GM12801 (cell line): ENCODE data around the gene DPYD.

ENCODE experiments used
- CTCF ChIP-seq: IDR thresholded peaks from one replicate; pipeline ENCODE4 v1.5.1; 2011; ENCODE audit warnings: control low read depth; ENCODE audit not compliant: insufficient read length; ENCODE audit errors: extremely low read depth

DPYD gene

GRCh38 chr1:97640677-97641076 is 280.2 kb downstream of the DPYD start:
- no peak for TF ChIP-seq CTCF

DNA sequence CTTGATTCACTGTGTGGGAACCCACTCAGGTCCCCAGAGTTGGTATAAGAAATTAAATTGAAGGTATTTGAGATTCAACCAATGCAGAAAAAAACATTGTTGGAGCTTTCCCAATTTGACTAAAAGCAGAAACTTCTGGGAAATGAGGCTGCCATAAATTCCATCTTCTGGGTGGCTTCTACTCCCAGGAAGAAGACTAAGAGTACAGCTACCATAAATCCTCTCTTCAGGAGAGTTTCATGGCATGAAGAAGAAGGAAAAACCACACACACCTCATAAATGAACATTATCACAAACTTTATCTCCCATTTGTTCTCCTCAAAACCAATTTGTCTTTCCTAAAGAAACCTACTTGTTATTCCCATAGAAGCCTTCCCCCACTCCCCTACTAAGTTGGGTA is 283.9 kb downstream of the DPYD start:
- no peak for TF ChIP-seq CTCF

DNA sequence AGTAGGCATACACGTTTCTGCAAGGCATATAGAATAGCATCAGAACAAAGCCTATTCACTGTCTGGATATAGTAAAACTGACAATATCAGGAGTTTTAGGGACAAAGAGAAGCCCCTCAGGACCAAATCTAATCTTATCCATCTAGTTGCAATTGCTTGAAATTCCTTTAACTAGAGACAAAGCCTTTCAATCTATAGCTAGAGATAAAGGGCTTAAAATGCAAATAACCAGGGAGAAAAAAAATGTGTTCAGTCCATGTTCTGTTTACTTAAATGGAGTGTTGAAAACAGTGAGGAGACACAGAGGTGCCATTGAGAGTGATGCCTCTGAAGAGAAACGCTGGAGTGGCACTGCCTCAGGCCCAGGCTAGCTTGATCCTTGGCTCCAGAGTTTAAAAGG is 286.1 kb downstream of the DPYD start:
- TF ChIP-seq CTCF, result no peak

- TF ChIP-seq CTCF, result no peak
These were observed 288.1 kb downstream of the DPYD start for GRCh38 chr1:97632776-97633175.

- TF ChIP-seq CTCF, result no peak
These were observed 288.8 kb downstream of the DPYD start for GRCh38 chr1:97632075-97632474.

DNA sequence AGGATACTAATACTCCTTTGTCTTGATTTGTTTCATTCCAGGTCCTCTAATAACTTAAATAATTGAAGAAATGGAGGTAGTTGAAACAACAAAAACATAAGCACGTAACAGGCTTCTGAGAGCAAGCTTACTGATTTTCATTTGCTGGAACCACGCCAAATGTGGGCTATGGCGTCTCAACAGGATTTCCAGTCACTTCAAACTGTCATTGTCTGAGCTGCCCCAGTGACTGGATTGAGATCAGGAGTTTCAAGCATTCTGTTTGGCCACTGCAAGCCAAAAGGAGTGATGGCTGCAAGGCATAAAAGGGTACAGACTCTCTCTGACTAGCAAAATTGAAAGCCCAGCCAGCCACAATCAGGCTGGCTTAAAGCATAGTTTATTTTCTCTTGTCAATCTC is 289.9 kb downstream of the DPYD start:
- TF ChIP-seq CTCF, result no peak

DNA sequence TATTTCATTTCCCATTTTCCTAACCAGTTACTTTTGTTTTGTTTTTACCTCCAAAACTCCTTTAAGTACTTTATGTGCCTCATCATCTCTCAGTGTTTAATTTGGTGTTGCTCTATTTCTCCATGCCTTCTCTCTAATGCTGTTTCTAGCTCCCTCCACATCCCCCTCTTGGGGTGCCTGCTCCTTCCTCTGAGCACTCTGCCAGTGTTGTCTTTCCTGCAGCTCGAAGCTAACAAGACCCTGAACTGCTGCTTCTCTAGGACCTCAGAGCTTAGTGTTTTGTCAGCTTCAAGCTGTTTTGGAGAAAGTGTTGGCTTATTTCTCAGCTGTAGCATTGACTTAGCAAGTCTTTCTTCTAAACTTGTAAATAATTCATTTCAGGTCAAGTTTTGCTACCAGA is 290.6 kb downstream of the DPYD start:
- no peak for TF ChIP-seq CTCF

- TF ChIP-seq CTCF, result no peak
These were observed 297.6 kb downstream of the DPYD start for GRCh38 chr1:97623220-97623619.
